PC-3 (cell line): ENCODE results near the gene SAPCD2. TPM values are rescaled to one million over a fixed set of nuclear protein-coding genes. Genes with fewer than 3 reads are reported as not detected.

Experiments
- ATAC-seq: fragments of 200-7000 bp; cut with Tn5 transposase; 2 replicates; pipeline ENCODE4 v1.9.1; 2020; ENCODE audit warnings: mild to moderate bottlenecking, moderate library complexity
- BruUV-seq: library from RNA; stranded (reverse); fragments of 400-500 nt; replicated peaks from 2 replicates; lab custom pipeline; 2021; lab: Mats Ljungman, UMichigan
- CTCF ChIA-PET: fragments of 300-600 bp; sonication (Branson Sonifier 250); formaldehyde crosslinking; loops from one replicate; lab custom pipeline; 2022; ENCODE audit warnings: antibody characterized with exemption; lab: Charles Lee
- POLR2A ChIA-PET: fragments of 300-600 bp; sonication (Branson Sonifier 250); formaldehyde crosslinking; loops from one replicate; lab custom pipeline; 2022; ENCODE audit warnings: antibody characterized with exemption; ENCODE audit not compliant: unreplicated experiment; lab: Charles Lee
- DNase-seq: peaks from one replicate; pipeline ENCODE4 v3.0.0-alpha.2; 2015
- H2AFZ ChIP-seq: fragments of 300-600 bp; sonication (generic); 2 replicates; pipeline ENCODE4 v1.6.0; 2016; ENCODE audit warnings: antibody characterized with exemption, low read length
- H3F3A ChIP-seq: fragments of 300-600 bp; sonication (generic); one replicate; pipeline ENCODE4 v1.6.0; 2017; ENCODE audit warnings: antibody characterized with exemption, low read length, control low read depth, mild to moderate bottlenecking; ENCODE audit not compliant: unreplicated experiment
- H3K27ac ChIP-seq: fragments of 300-600 bp; sonication (generic); 2 replicates; pipeline ENCODE4 v1.5.1; 2016; ENCODE audit warnings: mild to moderate bottlenecking, low read length
- H3K27me3 ChIP-seq: fragments of 300-600 bp; sonication (generic); 2 replicates; pipeline ENCODE4 v1.6.1; 2016; ENCODE audit warnings: low read length, mixed read lengths
- H3K36me3 ChIP-seq: fragments of 300-600 bp; sonication (generic); 2 replicates; pipeline ENCODE4 v1.6.1; 2016; ENCODE audit warnings: low read depth, mixed run types, low read length, mixed read lengths
- H3K4me1 ChIP-seq: fragments of 300-600 bp; sonication (generic); 2 replicates; pipeline ENCODE4 v1.5.1; 2016; ENCODE audit warnings: low read length; ENCODE audit not compliant: insufficient read depth
- H3K4me2 ChIP-seq: fragments of 300-600 bp; sonication (generic); 2 replicates; pipeline ENCODE4 v1.6.0; 2016; ENCODE audit warnings: low read length
- H3K4me3 ChIP-seq: fragments of 300-600 bp; sonication (generic); 2 replicates; pipeline ENCODE4 v1.5.1; 2016; ENCODE audit warnings: mild to moderate bottlenecking, low read length, mixed read lengths
- H3K79me2 ChIP-seq: fragments of 300-600 bp; sonication (generic); 2 replicates; pipeline ENCODE4 v1.6.1; 2017; ENCODE audit warnings: low read length, mixed read lengths
- H3K9ac ChIP-seq: fragments of 300-600 bp; sonication (generic); 2 replicates; pipeline ENCODE4 v1.6.0; 2016; ENCODE audit warnings: mild to moderate bottlenecking, low read length
- H3K9me2 ChIP-seq: fragments of 300-600 bp; sonication (generic); replicated peaks from 2 replicates; pipeline ENCODE4 v1.6.1; 2016; ENCODE audit warnings: mixed run types, low read length, mixed read lengths
- H3K9me3 ChIP-seq: fragments of 300-600 bp; sonication (generic); 2 replicates; pipeline ENCODE4 v1.6.1; 2016; ENCODE audit warnings: low read length, mixed read lengths
- H4K20me1 ChIP-seq: fragments of 300-600 bp; sonication (generic); 2 replicates; pipeline ENCODE4 v1.6.1; 2016; ENCODE audit warnings: low read length, mixed read lengths
- EZH2 ChIP-seq: fragments of 300-600 bp; sonication (generic); IDR thresholded peaks from one replicate; pipeline ENCODE4 v1.6.1; 2017; ENCODE audit warnings: antibody characterized with exemption, mild to moderate bottlenecking, low read length; ENCODE audit not compliant: unreplicated experiment
- EZH2phosphoT487 ChIP-seq: fragments of 300-600 bp; sonication (generic); IDR thresholded peaks from 2 replicates; pipeline ENCODE4 v1.6.1; 2018; ENCODE audit warnings: mild to moderate bottlenecking, antibody characterized with exemption, low read length, borderline replicate concordance
- intact Hi-C: fragments of 100-400 bp; cut with micrococcal nuclease; formaldehyde crosslinking; loops from 2 replicates; pipeline ENCODE4 v1.9.0; 2023
- total RNA-seq: library from RNA; depleted of rRNA; stranded (reverse); fragments of >200 nt; gene quantifications from 2 replicates; pipeline ENCODE4 v1.2.3, GENCODE V29; 2014
- TF ChIP-seq, protein P1 (sequence below): fragments of 300-600 bp; sonication (generic); conservative IDR thresholded peaks from 2 replicates; pipeline ENCODE4 v1.5.1; 2017; ENCODE audit warnings: antibody characterized with exemption, low read depth, mild to moderate bottlenecking, low read length

The SAPCD2 gene
- total RNA-seq, 1 experiment from 2014 or later = 98.4 TPM

- Histone ChIP-seq H3K27ac (no peak overlapping the region), H4K20me1 (no peaks in the 10 kb centered on the region), H2AFZ (no peak overlapping the region), H3K9me3 (no peaks in the 10 kb centered on the region), H3K4me3 (no peak overlapping the region), H3F3A (no peaks in the 10 kb centered on the region), H3K27me3 (no peaks in the 10 kb centered on the region), H3K4me1 (peaks cover 24% of the 10 kb centered on the region), H3K9ac (no peak overlapping the region), H3K36me3 (no peaks in the 10 kb centered on the region), H3K4me2 (peak overlapping the region; percentile 92), H3K79me2 (no peaks in the 10 kb centered on the region), H3K9me2 (no peaks in the 10 kb centered on the region)
- intact Hi-C loops = no loop called here
- no peak for TF ChIP-seq EZH2
- ChIA-PET CTCF (interaction anchor here (1.8 kb wide), 1 partner anchor 8 kb away, joined by 7 read pairs; no protein-coding TSS in a partner anchor), POLR2A (interaction anchor here (0.7 kb wide), 1 partner anchor 294 kb away, joined by 3 read pairs; no protein-coding TSS in a partner anchor)
- ATAC-seq (no peak), DNase-seq (no peak)
- BruUV-seq = no TSS peak
These were observed 15.4 kb downstream of the SAPCD2 start for GRCh38 chr9:137054932-137055384.

- Histone ChIP-seq H3K4me3 (peak within 1 kb of the TSS; percentile 67), H3K79me2 (no peaks in the 10 kb centered on the region), H2AFZ (peak within 1 kb of the TSS; percentile 72), H3K9me3 (no peaks in the 10 kb centered on the region), H3K4me2 (peak within 1 kb of the TSS; percentile 92), H3K9me2 (no peaks in the 10 kb centered on the region), H3K4me1 (peaks cover 24% of the 10 kb centered on the region), H3K27me3 (no peaks in the 10 kb centered on the region), H4K20me1 (no peaks in the 10 kb centered on the region), H3K27ac (no peak within 1 kb of the TSS), H3K9ac (peak within 1 kb of the TSS; percentile 48), H3F3A (no peaks in the 10 kb centered on the region), H3K36me3 (no peaks in the 10 kb centered on the region)
- ATAC-seq = peak; percentile 37
- CTCF ChIA-PET = no interaction called here
- TF ChIP-seq, protein P1, sequence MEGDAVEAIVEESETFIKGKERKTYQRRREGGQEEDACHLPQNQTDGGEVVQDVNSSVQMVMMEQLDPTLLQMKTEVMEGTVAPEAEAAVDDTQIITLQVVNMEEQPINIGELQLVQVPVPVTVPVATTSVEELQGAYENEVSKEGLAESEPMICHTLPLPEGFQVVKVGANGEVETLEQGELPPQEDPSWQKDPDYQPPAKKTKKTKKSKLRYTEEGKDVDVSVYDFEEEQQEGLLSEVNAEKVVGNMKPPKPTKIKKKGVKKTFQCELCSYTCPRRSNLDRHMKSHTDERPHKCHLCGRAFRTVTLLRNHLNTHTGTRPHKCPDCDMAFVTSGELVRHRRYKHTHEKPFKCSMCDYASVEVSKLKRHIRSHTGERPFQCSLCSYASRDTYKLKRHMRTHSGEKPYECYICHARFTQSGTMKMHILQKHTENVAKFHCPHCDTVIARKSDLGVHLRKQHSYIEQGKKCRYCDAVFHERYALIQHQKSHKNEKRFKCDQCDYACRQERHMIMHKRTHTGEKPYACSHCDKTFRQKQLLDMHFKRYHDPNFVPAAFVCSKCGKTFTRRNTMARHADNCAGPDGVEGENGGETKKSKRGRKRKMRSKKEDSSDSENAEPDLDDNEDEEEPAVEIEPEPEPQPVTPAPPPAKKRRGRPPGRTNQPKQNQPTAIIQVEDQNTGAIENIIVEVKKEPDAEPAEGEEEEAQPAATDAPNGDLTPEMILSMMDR = no peak
- TF ChIP-seq EZH2 (no peak), EZH2phosphoT487 (no peak)
- peak; percentile 79 for DNase-seq
- POLR2A ChIA-PET = interaction anchor here (0.7 kb wide), 1 partner anchor 293 kb away, joined by 3 read pairs; no protein-coding TSS in a partner anchor
- intact Hi-C loops = no loop called here
- no TSS peak for BruUV-seq
These were observed 16.1 kb downstream of the SAPCD2 start, which contains the start of gene ENTPD2 for GRCh38 chr9:137053944-137054931. Gene ENTPD2, minus strand, starts transcription at chr9:137054061. Its CDS starts 64 bp downstream, at chr9:137053997.

- Histone ChIP-seq H3K9me2 (no peaks in the 10 kb centered on the region), H3K9ac (no peak overlapping the region), H3K4me3 (peak overlapping the region; percentile 67), H2AFZ (peak overlapping the region; percentile 48; the same call in 1 of the 2 replicates), H4K20me1 (no peaks in the 10 kb centered on the region), H3K79me2 (no peaks in the 10 kb centered on the region), H3K4me2 (peak overlapping the region; percentile 92), H3K9me3 (no peaks in the 10 kb centered on the region), H3K4me1 (peaks cover 24% of the 10 kb centered on the region), H3K27me3 (no peaks in the 10 kb centered on the region), H3K36me3 (no peaks in the 10 kb centered on the region), H3F3A (no peaks in the 10 kb centered on the region), H3K27ac (no peak overlapping the region)
- CTCF ChIA-PET = interaction anchor here (0.6 to 1.0 kb wide), 2 partner anchors 13 to 18 kb away, joined by 3 to 4 read pairs; no protein-coding TSS in a partner anchor
- ATAC-seq = peak; percentile 10
- no peak for TF ChIP-seq EZH2phosphoT487
- TF ChIP-seq, protein P1 = no peak
- TF ChIP-seq EZH2 = no peak
- DNase-seq = no peak
- POLR2A ChIA-PET = no interaction called here
- intact Hi-C loops = no loop called here
- no TSS peak for BruUV-seq
These were observed 17.1 kb downstream of the SAPCD2 start for GRCh38 chr9:137052998-137053943.
